Activated CD4-positive, alpha-beta T cell treated with anti-CD3 and anti-CD28 coated beads for 24 hours (primary cell): Measurements from ENCODE around the gene APEH.

Source experiments
- DNase-seq, 2 donors: peaks; one replicate each; pipeline ENCODE4 v3.0.0-alpha.2; 2020; ENCODE audit warnings: low read depth in 2 of 2

The APEH gene

DNA sequence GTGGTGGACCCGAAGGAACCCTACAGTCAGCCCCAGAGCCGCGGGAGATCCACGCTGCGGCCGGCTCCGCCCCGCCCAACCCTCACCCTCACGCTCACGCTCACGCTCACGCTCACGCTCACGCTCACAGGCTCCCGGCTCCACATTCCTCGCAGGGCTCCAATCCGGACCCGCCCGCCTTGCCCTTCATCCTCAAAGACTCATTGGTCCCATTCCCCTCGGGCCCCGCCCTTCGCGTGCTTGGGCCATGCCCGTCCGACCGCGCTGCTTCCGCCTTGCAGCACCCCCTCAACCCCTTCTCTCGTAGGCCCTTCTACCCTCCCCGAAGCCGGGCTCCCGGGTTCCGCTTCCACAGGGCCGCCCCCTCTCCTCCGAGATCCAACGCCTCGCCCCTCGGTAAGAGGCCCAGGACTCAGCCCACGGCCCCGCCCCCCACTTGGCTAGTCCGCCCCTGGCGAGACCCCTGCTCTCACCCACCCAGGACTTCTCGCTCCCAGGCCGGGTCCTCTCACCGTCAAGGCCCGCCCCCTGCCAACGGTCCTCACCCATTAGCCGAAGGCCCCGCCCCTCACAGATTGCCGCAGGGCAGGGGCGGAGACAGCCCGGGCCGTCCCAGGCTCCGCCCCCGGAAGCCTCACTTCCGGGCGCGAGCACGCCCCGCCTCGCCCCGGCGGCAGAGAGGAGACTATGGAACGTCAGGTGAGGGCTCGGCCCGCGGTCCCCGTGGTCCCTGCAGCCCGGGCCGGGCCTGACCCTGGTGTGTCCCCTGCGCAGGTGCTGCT is at the start of gene APEH:
Gene APEH, plus strand, starts transcription at position 637 of the 782 bp plus-strand sequence. Its CDS starts 51 bp downstream, at position 688.
- peak; percentile 98 for DNase-seq

DNA sequence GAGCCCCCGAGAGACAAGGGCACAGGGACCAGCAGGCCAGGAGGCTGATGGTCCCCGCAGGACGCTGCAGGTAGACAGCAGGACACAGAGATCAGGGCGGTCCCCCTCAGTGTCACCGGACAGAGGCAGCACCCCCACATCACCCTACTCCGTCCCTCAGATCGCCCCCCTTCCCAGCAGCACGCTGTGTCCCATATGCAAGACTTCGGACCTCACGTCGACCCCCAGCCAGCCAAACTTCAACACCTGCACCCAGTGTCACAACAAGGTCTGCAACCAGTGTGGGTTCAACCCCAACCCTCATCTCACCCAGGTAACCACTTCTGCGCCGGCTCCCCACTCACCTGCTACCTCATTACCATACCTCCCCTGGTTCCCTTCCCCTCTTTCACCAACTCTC is 49.1 kb upstream of the APEH start:
- no peak for DNase-seq

GRCh38 chr3:49626101-49626581 is 48.0 kb upstream of the APEH start:
- no peak for DNase-seq

- DNase-seq, result no peak
These were observed 47.4 kb upstream of the APEH start for GRCh38 chr3:49626796-49627195.

DNA sequence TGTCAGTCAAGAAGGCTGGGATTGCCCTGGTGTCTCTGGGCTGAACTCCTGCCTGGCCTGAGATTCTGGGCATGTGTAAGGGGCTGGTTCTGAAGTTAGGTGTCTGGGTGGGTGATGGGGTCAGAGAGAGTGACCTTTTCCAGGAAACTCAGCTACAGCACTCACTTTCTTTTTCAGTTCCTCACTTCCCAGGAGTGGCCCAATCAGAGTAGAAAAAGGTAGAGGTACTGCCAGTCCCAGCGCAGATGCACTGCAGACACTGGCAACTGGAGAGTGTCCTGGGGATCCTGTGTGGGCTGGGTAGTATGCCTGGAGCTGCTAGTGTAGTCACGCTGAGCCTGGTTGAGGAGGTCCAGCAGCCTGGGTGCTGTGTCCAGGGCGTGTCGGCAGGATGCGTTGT is 46.5 kb upstream of the APEH start:
- no peak for DNase-seq

DNA sequence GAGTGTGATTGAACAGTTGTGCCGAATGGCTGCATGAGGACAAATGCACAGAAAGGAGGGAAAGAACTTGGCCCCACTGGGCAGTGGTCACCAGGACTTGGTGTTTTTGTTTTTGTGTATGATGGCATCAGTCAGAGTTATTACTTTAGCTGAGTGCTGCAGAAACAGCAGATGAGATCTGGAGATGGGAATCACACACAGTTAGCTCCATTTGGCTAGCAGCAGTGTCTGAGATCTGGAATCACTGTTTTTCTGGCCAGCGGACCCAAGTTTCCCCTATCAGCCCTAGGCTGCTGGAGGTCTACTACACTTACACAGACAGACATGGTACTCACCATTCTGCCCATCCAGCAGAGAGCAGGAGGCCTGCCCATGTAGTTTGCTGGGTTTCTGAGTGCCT is 45.9 kb upstream of the APEH start:
- DNase-seq, result no peak

DNA sequence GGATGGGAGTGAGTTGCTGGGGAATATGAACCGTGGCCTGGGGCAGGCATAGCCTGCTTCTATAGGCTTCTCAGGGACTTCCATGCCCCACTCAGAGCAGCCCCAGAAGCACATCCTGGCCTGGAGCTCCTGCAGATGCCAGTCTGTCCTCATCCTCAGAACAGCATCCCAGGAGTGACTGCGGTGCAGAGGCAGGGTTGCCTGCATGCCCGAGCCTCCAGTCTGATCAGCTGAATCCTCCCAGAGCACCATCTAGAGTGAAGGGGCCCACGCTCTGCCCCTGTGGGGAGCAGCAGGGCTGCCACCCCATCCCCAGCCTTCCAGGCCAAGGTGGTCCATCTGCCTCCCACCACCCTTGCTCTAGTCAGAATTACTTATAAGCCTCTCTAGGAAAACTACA is 44.7 kb upstream of the APEH start:
- no peak for DNase-seq

DNA sequence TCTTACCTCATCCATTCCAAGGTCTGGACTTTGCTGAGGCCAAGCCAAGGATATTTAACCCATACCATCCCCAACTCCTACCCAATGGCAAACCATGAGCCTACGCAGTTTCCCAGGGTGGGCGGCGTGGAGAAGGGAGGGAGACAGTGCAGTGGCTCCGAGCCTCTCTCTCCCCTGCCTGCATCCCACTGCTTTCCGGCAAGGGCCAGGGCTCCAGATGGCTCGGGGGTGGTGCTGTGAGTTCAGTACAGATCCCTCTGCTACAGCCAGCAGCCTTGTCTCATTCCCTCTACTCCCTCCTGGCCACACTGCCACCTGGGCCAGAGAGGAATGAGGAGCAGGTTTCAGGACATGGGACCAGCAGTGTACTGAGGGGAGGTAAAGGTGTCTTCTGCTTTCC is 44.3 kb upstream of the APEH start:
- no peak for DNase-seq

GRCh38 chr3:49630784-49631183 is 43.4 kb upstream of the APEH start:
- no peak for DNase-seq

DNA sequence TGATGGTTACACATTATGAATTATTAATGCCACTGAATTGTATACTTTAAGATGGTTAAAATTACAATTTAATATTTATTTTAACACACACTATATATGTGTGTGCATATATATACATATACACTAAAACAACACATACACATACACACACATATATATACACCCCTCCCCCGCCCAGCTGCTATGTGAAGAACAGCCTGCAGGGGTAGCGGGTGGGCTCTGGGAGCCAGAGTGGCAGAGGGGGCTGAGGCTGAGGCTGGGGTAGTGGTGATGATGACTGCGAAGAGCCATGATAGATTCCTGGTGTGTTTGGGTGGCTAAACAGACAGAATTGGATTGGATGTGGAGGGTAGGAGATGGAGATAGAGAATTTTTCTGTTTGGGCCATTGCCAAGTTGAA is 39.4 kb upstream of the APEH start:
- no peak for DNase-seq

- no peak for DNase-seq
These were observed 37.1 kb upstream of the APEH start for GRCh38 chr3:49636883-49637609.

- DNase-seq, result no peak
These were observed 35.7 kb upstream of the APEH start for GRCh38 chr3:49638445-49638844.

DNA sequence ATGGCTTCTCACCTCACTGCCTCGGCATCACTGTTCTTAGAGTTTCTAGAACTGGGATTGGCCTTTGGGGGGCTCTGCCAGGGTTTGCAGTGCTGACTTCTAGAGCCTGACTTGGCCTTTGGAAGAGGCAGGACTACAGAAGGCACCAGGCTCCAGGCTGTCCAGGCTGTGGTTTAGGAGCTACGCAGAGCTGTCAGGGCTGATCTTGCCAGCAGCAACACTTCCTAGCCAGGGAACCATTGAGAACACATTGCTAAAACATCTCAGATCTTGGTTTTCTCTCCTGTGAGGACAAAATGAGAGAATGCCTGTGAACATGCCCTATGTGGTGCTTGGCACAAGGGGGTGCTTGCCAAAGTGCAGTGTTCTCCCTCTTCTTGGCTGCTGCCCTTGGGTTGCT is 34.6 kb upstream of the APEH start:
- DNase-seq, result no peak

DNA sequence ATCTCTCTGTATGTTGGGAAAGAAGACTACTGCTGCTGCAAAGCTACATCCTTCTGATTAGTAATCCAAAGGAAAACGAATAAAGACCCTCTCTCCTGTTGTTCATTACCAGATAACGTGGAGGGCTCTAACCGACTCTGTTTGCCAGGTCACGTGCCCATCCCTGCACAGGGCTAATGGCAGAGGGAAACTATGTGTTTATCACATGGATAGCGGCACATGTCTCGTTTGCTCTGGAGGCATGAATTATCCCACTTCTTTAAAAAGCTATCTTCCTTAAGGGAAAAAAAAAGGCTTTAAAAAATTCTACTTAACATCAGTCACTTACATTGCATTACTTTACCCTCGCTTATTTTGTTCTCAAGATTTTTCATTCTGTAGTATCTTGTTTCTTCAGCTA is 32.9 kb upstream of the APEH start:
- no peak for DNase-seq

DNA sequence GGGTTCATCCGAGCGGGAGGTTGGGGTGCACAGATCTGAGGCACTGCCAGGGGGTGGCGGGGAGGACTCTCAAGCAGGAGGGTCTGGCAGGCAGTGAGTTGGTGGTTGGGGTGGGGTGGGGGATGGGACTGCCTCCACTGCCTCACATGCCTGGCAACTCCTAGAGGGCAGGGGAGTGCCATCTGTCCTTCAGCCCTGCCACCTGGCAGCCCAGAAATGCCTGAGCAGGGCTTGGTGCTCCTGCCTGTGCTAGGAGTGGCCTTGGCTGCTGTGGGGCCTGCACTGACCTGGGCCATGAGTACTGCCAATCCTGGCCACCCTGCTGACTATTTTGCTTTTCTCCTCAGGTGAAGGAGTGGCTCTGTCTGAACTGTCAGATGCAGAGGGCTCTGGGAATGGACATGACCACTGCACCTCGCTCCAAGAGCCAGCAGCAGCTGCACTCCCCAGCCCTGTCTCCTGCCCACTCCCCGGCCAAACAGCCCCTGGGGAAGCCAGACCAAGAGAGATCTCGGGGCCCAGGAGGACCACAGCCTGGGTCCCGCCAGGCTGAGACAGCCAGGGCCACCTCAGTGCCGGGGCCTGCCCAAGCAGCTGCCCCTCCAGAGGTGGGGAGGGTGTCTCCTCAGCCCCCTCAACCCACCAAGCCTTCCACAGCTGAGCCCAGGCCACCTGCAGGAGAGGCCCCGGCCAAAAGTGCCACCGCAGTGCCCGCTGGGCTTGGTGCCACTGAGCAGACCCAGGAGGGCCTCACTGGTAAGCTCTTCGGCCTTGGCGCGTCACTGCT is 32.0 kb upstream of the APEH start:
- DNase-seq, result no peak

- no peak for DNase-seq
These were observed 31.4 kb upstream of the APEH start for GRCh38 chr3:49642708-49643145.

- DNase-seq, result no peak
These were observed 29.5 kb upstream of the APEH start for GRCh38 chr3:49644684-49645083.

DNA sequence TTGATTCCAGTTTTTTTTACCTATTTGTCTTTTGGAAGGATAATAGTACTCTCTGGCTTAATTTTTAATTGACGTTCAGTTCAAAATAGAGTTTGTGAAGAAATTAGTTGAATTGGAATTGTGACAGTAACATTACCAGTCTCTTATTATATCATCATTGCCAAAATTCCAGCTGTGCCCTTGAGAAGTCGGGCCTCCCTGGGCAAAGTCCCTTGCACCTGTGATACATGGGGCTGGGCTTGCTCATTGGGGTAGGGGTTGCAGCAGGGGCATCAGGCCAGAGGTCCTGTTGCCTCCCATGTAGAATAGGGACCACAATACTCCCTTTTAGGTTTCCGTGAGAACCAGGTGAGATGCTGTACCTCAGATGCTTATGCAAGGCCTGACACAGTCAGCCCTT is 27.9 kb upstream of the APEH start:
- DNase-seq, result no peak

GRCh38 chr3:49647741-49648140 is 26.4 kb upstream of the APEH start:
- no peak for DNase-seq

- no peak for DNase-seq
These were observed 25.7 kb upstream of the APEH start for GRCh38 chr3:49648354-49649019.

DNA sequence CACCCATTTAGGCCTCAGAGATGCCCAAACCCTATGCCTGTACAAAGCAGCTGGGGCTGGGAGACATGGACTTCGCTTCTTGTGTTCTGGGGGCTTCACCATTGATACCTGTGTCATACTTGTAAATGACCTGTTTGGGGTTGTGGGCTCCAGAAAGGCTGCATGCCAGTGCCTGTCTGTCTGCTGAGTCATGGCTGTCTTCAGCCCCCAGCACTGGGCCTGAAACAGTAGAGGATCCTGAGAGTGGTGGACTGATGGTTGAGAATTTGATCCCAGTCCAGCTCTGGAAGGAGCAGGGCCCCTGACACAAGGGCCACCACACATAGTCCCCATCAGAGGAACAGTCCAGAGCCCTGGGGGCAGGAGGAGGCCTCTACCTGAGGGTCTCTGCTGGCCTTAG is 24.6 kb upstream of the APEH start:
- DNase-seq, result no peak

DNA sequence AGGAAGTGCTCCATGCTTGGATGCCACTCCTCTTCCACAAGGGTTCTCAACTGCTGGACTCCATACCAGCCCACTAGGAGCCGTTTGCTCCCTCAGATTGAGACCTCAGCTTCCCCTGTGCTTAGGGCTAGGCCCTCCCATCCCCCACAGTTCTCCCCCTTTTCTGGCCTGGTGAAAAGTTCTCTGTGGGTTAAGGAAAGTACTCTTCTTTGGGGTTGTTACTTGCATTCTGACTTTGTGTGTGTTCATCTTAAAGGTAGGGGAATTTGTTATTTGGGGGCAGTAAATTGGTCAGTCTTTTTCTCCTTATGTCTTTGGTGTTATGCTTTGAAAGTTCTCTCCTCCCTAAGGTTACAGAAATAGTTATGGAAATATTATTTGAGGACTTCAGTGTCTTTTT is 24.0 kb upstream of the APEH start:
- no peak for DNase-seq
